Large intestine (tissue), 3 donors: ENCODE results near the gene CCDC97. TPM values are rescaled to one million over a fixed set of nuclear protein-coding genes. Genes with fewer than 3 reads are reported as not detected.
A peak's percentile ranks its signal among the peaks of the same experiment; 100 is the strongest.
"Not testable (repeated sequence)": the region's sequence is repeated elsewhere in the genome, so short reads cannot be mapped to it uniquely, and the experiment has no call there.

Experiments
- DNase-seq, 2 donors: peaks; one replicate each; pipeline versions ENCODE4 v3.0.0 to v3.0.0-alpha.2; 2013
- H3K27ac ChIP-seq: one replicate; pipeline ENCODE4 v1.5.1; 2013; ENCODE audit warnings: low read length
- H3K27me3 ChIP-seq: 2 replicates; pipeline ENCODE4 v1.6.1; 2013; ENCODE audit warnings: low read length; ENCODE audit not compliant: control insufficient read depth, insufficient read depth
- H3K36me3 ChIP-seq: 2 replicates; pipeline ENCODE4 v1.6.1; 2013; ENCODE audit warnings: low read length; ENCODE audit not compliant: control insufficient read depth, insufficient read depth
- H3K4me1 ChIP-seq: one replicate; pipeline ENCODE4 v1.6.1; 2013; ENCODE audit warnings: low read length; ENCODE audit not compliant: control insufficient read depth, insufficient read depth
- H3K4me3 ChIP-seq: one replicate; pipeline ENCODE4 v1.5.1; 2013; ENCODE audit warnings: low read length
- H3K9me3 ChIP-seq: one replicate; pipeline ENCODE4 v1.6.1; 2013; ENCODE audit warnings: mild to moderate bottlenecking, low read depth, low read length, moderate library complexity; ENCODE audit not compliant: control insufficient read depth
- WGBS: methylation state at CpG from one replicate; pipeline ENCODE4 v1.1.5; 2013; ENCODE audit warnings: low lambda C conversion rate; ENCODE audit not compliant: insufficient coverage; 5-methylcytosine and 5-hydroxymethylcytosine counted together
- polyA plus RNA-seq: library from polyadenylated mRNA; unstranded; fragments of 120-200 nt; gene quantifications from one replicate; pipeline ENCODE4 v1.2.1, GENCODE V29; 2013

Gene CCDC97
- polyA plus RNA-seq, 1 donor: 24.9 TPM

DNA sequence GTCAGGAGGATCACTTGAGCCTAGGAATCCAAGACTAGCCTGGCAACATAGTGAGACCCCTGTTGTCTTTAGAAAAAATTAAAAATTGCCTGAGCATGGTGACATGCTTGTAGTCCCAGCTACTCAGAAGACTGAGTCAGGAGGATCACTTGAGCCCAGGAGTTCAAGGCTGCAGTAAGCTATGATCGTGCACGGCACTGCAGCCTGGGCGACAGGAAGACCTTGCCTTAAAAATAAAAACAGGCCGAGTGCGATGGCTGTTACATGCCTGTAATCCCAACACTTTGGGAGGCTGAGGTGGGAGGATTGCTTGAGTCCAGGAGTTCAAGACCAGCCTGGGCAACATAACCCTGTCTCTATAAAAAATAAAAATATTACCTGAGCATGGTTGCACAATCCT lies 40.4 kb upstream of the CCDC97 start:
- DNase-seq: no peak
- no peaks in the 10 kb centered on the region for H3K9me3 ChIP-seq
- H3K27ac ChIP-seq: no peak overlapping the region
- peaks cover 15% of the 10 kb centered on the region for H3K4me1 ChIP-seq
- H3K27me3 ChIP-seq: no peaks in the 10 kb centered on the region
- H3K36me3 ChIP-seq: peaks cover 71% of the 10 kb centered on the region
- no CpG with 5 or more reads among the region's 5 CpGs for WGBS
- no peak overlapping the region for H3K4me3 ChIP-seq

DNA sequence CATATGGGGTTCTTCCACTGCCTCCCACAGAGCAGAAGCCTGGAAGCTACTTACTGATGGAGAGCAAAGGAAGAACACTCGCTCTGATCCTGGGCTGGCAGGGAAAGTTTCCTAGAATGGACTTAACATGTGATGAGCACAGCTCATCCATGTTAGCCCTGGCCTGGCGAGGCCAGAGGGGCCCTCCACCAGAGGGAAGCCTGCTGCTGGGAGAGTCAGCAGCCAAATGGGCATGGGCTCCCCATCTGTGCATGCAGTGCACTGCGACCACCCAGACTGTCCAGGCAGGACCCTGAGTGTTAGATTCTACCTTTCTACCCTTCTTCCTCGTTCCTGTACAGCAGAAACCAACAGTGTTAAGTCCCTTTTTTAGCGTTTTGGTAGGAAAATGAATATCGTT lies 36.9 kb upstream of the CCDC97 start:
- Histone ChIP-seq H3K9me3 (no peaks in the 10 kb centered on the region), H3K27me3 (no peaks in the 10 kb centered on the region), H3K4me1 (no peaks in the 10 kb centered on the region), H3K27ac (no peak overlapping the region), H3K4me3 (no peak overlapping the region), H3K36me3 (peaks cover 89% of the 10 kb centered on the region)
- DNase-seq: no peak
- no CpG with 5 or more reads among the region's 6 CpGs for WGBS

GRCh38 chr19:41274802-41275201 lies 35.2 kb upstream of the CCDC97 start:
- WGBS: no CpG with 5 or more reads among the region's 5 CpGs

GRCh38 chr19:41276231-41276630 lies 33.7 kb upstream of the CCDC97 start:
- H3K9me3 ChIP-seq: no peaks in the 10 kb centered on the region
- no peaks in the 10 kb centered on the region for H3K4me1 ChIP-seq
- 100% methylated on average over 2 of the region's 3 CpGs for WGBS
- no peak overlapping the region for H3K4me3 ChIP-seq
- no peak overlapping the region for H3K27ac ChIP-seq
- peaks cover 90% of the 10 kb centered on the region for H3K36me3 ChIP-seq
- DNase-seq: no peak
- no peaks in the 10 kb centered on the region for H3K27me3 ChIP-seq

More at GRCh38 chr19:41274802-41275201, 35.2 kb upstream of the CCDC97 start:
- no peak overlapping the region for H3K27ac ChIP-seq
- H3K27me3 ChIP-seq: no peaks in the 10 kb centered on the region
- no peak for DNase-seq
- H3K9me3 ChIP-seq: no peaks in the 10 kb centered on the region
- no peak overlapping the region for H3K4me3 ChIP-seq
- peaks cover 90% of the 10 kb centered on the region for H3K36me3 ChIP-seq
- H3K4me1 ChIP-seq: no peaks in the 10 kb centered on the region

GRCh38 chr19:41278478-41278877 lies 31.5 kb upstream of the CCDC97 start:
- no CpG with 5 or more reads among the region's 2 CpGs for WGBS
- no peak overlapping the region for H3K27ac ChIP-seq
- no peak for DNase-seq
- no peaks in the 10 kb centered on the region for H3K27me3 ChIP-seq
- no peaks in the 10 kb centered on the region for H3K4me1 ChIP-seq
- H3K9me3 ChIP-seq: no peaks in the 10 kb centered on the region
- H3K36me3 ChIP-seq: peaks cover 83% of the 10 kb centered on the region
- no peak overlapping the region for H3K4me3 ChIP-seq

DNA sequence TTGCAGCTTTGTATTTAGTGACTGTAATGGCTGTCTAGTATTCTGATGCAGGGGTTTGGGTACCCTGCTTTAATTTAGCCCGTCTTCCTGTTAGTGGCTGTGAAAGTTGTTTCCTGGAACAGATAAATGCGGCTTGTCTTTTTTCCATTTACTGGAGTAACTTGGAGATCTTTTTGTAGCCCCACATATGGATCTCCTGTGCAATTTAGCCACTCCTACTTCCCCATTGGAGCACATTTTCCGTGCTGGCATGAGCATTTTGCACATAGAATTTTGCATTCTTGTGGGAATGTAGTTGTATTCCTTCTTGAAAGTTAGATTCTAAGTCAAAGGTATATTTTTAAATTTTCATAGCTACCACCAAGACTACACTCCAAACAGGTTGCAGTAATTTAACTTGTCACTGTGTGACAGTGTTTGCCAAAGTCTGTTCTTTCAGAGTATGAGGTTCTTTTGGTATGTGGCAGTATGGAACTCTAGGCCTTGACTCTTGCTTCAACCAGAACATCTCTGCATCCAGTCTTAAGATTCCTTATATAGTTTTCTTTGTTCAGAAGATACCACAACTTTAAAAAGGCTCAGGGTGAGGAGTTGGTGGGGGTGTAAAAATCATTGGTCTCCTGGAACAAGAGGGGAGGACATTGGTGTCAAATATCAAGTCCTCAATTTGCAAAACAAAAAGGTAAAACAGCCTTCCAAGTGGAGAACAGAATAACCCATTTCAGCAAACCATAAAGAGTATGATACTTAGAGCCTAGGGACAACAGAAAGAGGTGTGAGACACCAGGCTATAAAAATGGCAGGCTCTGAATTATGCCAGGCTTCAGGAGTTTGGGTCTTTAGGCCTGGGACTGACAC lies 21.1 kb upstream of the CCDC97 start:
- no CpG with 5 or more reads among the region's 3 CpGs for WGBS
- Histone ChIP-seq H3K27ac (no peak overlapping the region), H3K4me1 (no peaks in the 10 kb centered on the region), H3K4me3 (no peak overlapping the region), H3K36me3 (peaks cover 82% of the 10 kb centered on the region), H3K27me3 (no peaks in the 10 kb centered on the region), H3K9me3 (no peaks in the 10 kb centered on the region)
- DNase-seq: no peak

DNA sequence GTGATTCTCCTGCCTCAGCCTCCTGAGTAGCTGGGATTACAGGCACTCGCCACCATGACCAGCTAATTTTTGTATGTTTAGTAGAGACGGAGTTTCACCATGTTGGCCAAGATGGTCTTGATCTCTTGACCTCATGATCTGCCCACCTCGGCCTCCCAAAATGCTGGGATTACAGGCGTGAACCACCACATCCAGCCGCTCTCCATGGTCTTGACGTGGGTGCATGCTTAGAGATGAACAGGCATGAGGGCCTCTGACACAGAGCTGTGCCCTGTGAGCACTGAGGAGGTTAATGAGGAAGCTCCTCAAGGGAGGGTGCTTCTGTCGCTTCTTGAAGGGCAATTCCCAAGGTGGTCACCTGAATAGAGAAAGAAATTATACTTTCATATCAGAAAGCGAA lies 20.2 kb upstream of the CCDC97 start:
- not testable (repeated sequence) for H3K9me3 ChIP-seq, H3K4me1 ChIP-seq, H3K27ac ChIP-seq, DNase-seq, H3K27me3 ChIP-seq, H3K4me3 ChIP-seq
- peaks cover 82% of the 10 kb centered on the region for H3K36me3 ChIP-seq
- WGBS: 100% methylated on average over 1 of the region's 8 CpGs

- no peak for DNase-seq
Measured at GRCh38 chr19:41294393-41294792, 15.6 kb upstream of the CCDC97 start.

DNA sequence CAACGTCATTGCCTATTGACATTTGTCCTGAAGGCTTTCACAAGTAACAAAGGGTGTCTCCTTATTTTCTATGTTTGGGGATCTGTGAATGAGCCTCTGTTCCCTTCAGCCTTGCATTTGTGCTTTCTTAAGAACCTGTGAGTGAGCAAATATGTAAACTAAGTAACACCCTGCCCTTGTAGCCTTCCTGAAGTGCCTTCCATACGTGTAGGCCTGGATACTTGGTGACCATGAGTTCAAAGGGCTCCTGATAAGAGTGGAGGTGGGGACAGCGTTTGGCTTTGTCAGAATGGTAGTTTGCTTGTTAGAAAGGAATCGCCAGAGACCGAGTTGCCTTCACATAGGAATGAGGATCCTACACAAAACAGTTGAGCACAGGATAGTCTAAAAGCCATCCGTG lies 14.5 kb upstream of the CCDC97 start:
- no peaks in the 10 kb centered on the region for H3K27me3 ChIP-seq
- peaks cover 96% of the 10 kb centered on the region for H3K36me3 ChIP-seq
- no CpG with 5 or more reads among the region's 6 CpGs for WGBS
- no peaks in the 10 kb centered on the region for H3K9me3 ChIP-seq
- DNase-seq: peak; percentile 44 to 66
- no peak overlapping the region for H3K4me3 ChIP-seq
- H3K4me1 ChIP-seq: peaks cover 35% of the 10 kb centered on the region
- peak overlapping the region; percentile 52 for H3K27ac ChIP-seq

More at GRCh38 chr19:41294393-41294792, 15.6 kb upstream of the CCDC97 start:
- H3K27me3 ChIP-seq: no peaks in the 10 kb centered on the region
- H3K9me3 ChIP-seq: no peaks in the 10 kb centered on the region
- peaks cover 35% of the 10 kb centered on the region for H3K4me1 ChIP-seq
- no peak overlapping the region for H3K4me3 ChIP-seq
- WGBS: 100% methylated on average over 1 of the region's 10 CpGs
- H3K27ac ChIP-seq: no peak overlapping the region
- peaks cover 93% of the 10 kb centered on the region for H3K36me3 ChIP-seq

DNA sequence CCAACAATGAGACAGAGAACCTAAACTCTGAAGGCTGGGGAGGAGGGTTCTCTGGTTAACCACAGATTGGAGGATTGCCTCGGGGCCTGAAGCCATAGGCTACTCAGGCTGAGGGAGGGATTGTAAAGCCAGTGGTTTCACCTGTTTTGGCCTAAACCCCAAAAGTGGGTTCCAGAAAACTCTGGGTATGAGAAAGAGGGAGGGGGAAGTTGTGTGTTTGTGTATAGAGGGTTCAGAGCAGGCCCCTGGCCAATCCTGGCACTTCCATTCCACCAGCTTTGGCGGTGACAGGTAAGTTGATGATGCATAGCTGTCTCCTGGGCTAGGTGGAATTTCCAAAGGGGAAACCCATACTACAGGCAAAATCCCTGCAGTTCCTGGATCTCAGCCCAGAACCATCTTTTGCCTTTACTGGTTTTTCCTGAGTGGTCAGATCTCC lies 13.5 kb upstream of the CCDC97 start:
- Histone ChIP-seq H3K4me3 (no peak overlapping the region), H3K9me3 (no peaks in the 10 kb centered on the region), H3K27me3 (no peaks in the 10 kb centered on the region), H3K27ac (no peak overlapping the region), H3K36me3 (peaks cover 99% of the 10 kb centered on the region), H3K4me1 (peaks cover 35% of the 10 kb centered on the region)
- DNase-seq: no peak
- no CpG with 5 or more reads among the region's 2 CpGs for WGBS
